Neural cell (in vitro differentiated cells): Measurements from ENCODE around the gene RCHY1. TPM values are rescaled to one million over a fixed set of nuclear protein-coding genes. Genes with fewer than 3 reads are reported as not detected.

Experiments used
- H2AFZ ChIP-seq: fragments of 200-600, 300-800 bp; sonication (generic), shearing (Covaris generic); 2 replicates; pipeline ENCODE4 v1.6.0; 2014; ENCODE audit warnings: low read depth, mild to moderate bottlenecking, antibody characterized with exemption, low read length, moderate library complexity
- H3F3A ChIP-seq: fragments of 200-600 bp; shearing (Covaris generic); 2 replicates; pipeline ENCODE4 v1.6.1; 2016; ENCODE audit warnings: mild to moderate bottlenecking, moderate library complexity, mixed read lengths, antibody characterized with exemption, low read length; ENCODE audit not compliant: insufficient read depth, poor library complexity, severe bottlenecking
- H3K27ac ChIP-seq: fragments of 200-600, 300-800 bp; sonication (generic), shearing (Covaris generic); 2 replicates; pipeline ENCODE4 v1.5.1; 2014; ENCODE audit warnings: mild to moderate bottlenecking, low read length, moderate library complexity
- H3K27me3 ChIP-seq: fragments of 300-800, 200-600 bp; sonication (generic), shearing (Covaris generic); 2 replicates; pipeline ENCODE4 v1.6.0; 2014; ENCODE audit warnings: mild to moderate bottlenecking, low read depth, low read length, moderate library complexity; ENCODE audit not compliant: insufficient read depth
- H3K36me3 ChIP-seq: fragments of 300-800, 200-600 bp; sonication (generic), shearing (Covaris generic); 2 replicates; pipeline ENCODE4 v1.5.1; 2014; ENCODE audit warnings: mild to moderate bottlenecking, antibody characterized with exemption, low read length, moderate library complexity; ENCODE audit not compliant: insufficient read depth
- H3K4me2 ChIP-seq: fragments of 300-800, 200-600 bp; sonication (generic), shearing (Covaris generic); 2 replicates; pipeline ENCODE4 v1.6.0; 2014; ENCODE audit warnings: mild to moderate bottlenecking, low read length
- H3K4me3 ChIP-seq: fragments of 300-800, 200-600 bp; sonication (generic), shearing (Covaris generic); 2 replicates; pipeline ENCODE4 v1.5.1; 2014; ENCODE audit warnings: mild to moderate bottlenecking, low read length, moderate library complexity
- H3K79me2 ChIP-seq: fragments of 200-600 bp; shearing (Covaris generic); replicated peaks from 2 replicates; pipeline ENCODE4 v1.6.0; 2014; ENCODE audit warnings: mild to moderate bottlenecking, low read length, moderate library complexity; ENCODE audit not compliant: insufficient read depth
- H3K9ac ChIP-seq: fragments of 300-800, 200-600 bp; sonication (generic), shearing (Covaris generic); 2 replicates; pipeline ENCODE4 v1.6.1; 2016; ENCODE audit warnings: mild to moderate bottlenecking, low read length, mixed read lengths
- H3K9me2 ChIP-seq: fragments of 200-600 bp; shearing (Covaris generic); 2 replicates; pipeline ENCODE4 v1.6.1; 2016; ENCODE audit warnings: mild to moderate bottlenecking, low read length, mixed read lengths; ENCODE audit not compliant: insufficient read depth
- H3K9me3 ChIP-seq: fragments of 200-600, 300-800 bp; sonication (generic), shearing (Covaris generic); 2 replicates; pipeline ENCODE4 v1.6.1; 2016; ENCODE audit warnings: mild to moderate bottlenecking, mixed run types, low read length, moderate library complexity, mixed read lengths
- H4K20me1 ChIP-seq: fragments of 200-600 bp; shearing (Covaris generic); 2 replicates; pipeline ENCODE4 v1.6.1; 2016; ENCODE audit warnings: mild to moderate bottlenecking, mixed run types; ENCODE audit not compliant: insufficient read depth
- EP300 ChIP-seq: fragments of 450-650 bp; conservative IDR thresholded peaks from 2 replicates; pipeline ENCODE4 v1.6.1; 2014; ENCODE audit warnings: antibody characterized with exemption, mild to moderate bottlenecking, moderate library complexity; ENCODE audit not compliant: poor library complexity, severe bottlenecking
- EZH2 ChIP-seq: fragments of 200-600, 300-800 bp; shearing (Covaris generic), sonication (generic); IDR thresholded peaks from 2 replicates; pipeline ENCODE4 v1.6.1; 2014; ENCODE audit warnings: antibody characterized with exemption, low read length, borderline replicate concordance, mild to moderate bottlenecking; ENCODE audit not compliant: insufficient read depth, poor library complexity, severe bottlenecking
- MXI1 ChIP-seq: fragments of 450-650 bp; conservative IDR thresholded peaks from 2 replicates; pipeline ENCODE4 v1.6.1; 2014; ENCODE audit warnings: antibody characterized with exemption, mild to moderate bottlenecking; ENCODE audit not compliant: poor library complexity, severe bottlenecking
- POLR2AphosphoS5 ChIP-seq: IDR thresholded peaks from 2 replicates; pipeline ENCODE4 v1.6.1; 2012
- RAD21 ChIP-seq: fragments of 450-650 bp; conservative IDR thresholded peaks from 2 replicates; pipeline ENCODE4 v1.6.1; 2014; ENCODE audit warnings: antibody characterized with exemption, mild to moderate bottlenecking, moderate library complexity
- REST ChIP-seq: IDR thresholded peaks from 2 replicates; pipeline ENCODE4 v1.6.1; 2012; ENCODE audit warnings: borderline replicate concordance
- SMC3 ChIP-seq: fragments of 450-650 bp; conservative IDR thresholded peaks from 2 replicates; pipeline ENCODE4 v1.6.1; 2014; ENCODE audit warnings: antibody characterized with exemption, mild to moderate bottlenecking, moderate library complexity; ENCODE audit not compliant: poor library complexity
- TAF1 ChIP-seq: IDR thresholded peaks from 2 replicates; pipeline ENCODE4 v1.6.1; 2012; ENCODE audit warnings: low read depth
- polyA plus RNA-seq: library from polyadenylated mRNA; depleted of rRNA; stranded (reverse); fragments of >200 nt; gene quantifications from 2 replicates; pipeline ENCODE4 v1.2.3, GENCODE V29; 2014
- TF ChIP-seq, protein P1 (sequence below): fragments of 450-650 bp; IDR thresholded peaks from 2 replicates; pipeline ENCODE4 v1.5.1; 2014; ENCODE audit warnings: antibody characterized with exemption, mild to moderate bottlenecking, moderate library complexity; ENCODE audit not compliant: poor library complexity, severe bottlenecking

RCHY1 gene
- polyA plus RNA-seq, 1 donor from 2014 or later, result 70.6 TPM

GRCh38 chr4:75502671-75503070, 11.5 kb downstream of the RCHY1 start:
- H3K36me3 ChIP-seq, result peaks cover 11% of the 10 kb centered on the region
- TF ChIP-seq SMC3, result no peak
- TF ChIP-seq EP300, result no peak
- TF ChIP-seq RAD21, result no peak
- TF ChIP-seq EZH2, result no peak
- TF ChIP-seq TAF1, result no peak
- TF ChIP-seq, protein P1, sequence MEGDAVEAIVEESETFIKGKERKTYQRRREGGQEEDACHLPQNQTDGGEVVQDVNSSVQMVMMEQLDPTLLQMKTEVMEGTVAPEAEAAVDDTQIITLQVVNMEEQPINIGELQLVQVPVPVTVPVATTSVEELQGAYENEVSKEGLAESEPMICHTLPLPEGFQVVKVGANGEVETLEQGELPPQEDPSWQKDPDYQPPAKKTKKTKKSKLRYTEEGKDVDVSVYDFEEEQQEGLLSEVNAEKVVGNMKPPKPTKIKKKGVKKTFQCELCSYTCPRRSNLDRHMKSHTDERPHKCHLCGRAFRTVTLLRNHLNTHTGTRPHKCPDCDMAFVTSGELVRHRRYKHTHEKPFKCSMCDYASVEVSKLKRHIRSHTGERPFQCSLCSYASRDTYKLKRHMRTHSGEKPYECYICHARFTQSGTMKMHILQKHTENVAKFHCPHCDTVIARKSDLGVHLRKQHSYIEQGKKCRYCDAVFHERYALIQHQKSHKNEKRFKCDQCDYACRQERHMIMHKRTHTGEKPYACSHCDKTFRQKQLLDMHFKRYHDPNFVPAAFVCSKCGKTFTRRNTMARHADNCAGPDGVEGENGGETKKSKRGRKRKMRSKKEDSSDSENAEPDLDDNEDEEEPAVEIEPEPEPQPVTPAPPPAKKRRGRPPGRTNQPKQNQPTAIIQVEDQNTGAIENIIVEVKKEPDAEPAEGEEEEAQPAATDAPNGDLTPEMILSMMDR, result no peak
- no peak for TF ChIP-seq POLR2AphosphoS5
- TF ChIP-seq REST, result no peak
- no peak for TF ChIP-seq MXI1
- no peaks in the 10 kb centered on the region for H4K20me1 ChIP-seq
- H3K4me3 ChIP-seq, result no peak overlapping the region
- H2AFZ ChIP-seq, result no peak overlapping the region
- peaks cover 7% of the 10 kb centered on the region for H3K79me2 ChIP-seq
- no peak overlapping the region for H3K9ac ChIP-seq
- H3K27ac ChIP-seq, result no peak overlapping the region
- no peaks in the 10 kb centered on the region for H3K27me3 ChIP-seq
- no peaks in the 10 kb centered on the region for H3F3A ChIP-seq
- H3K9me2 ChIP-seq, result no peaks in the 10 kb centered on the region
- no peaks in the 10 kb centered on the region for H3K9me3 ChIP-seq
- H3K4me2 ChIP-seq, result no peak overlapping the region

GRCh38 chr4:75499900-75500299, 14.3 kb downstream of the RCHY1 start:
- Histone ChIP-seq H3K27ac (no peak overlapping the region), H3K9me2 (no peaks in the 10 kb centered on the region), H3K27me3 (no peaks in the 10 kb centered on the region), H3K79me2 (no peaks in the 10 kb centered on the region), H3K4me3 (no peak overlapping the region), H3K36me3 (peaks cover 11% of the 10 kb centered on the region), H4K20me1 (no peaks in the 10 kb centered on the region), H3K9ac (no peak overlapping the region), H3F3A (no peaks in the 10 kb centered on the region), H3K9me3 (no peaks in the 10 kb centered on the region), H3K4me2 (no peak overlapping the region), H2AFZ (no peak overlapping the region)
- no peak for TF ChIP-seq RAD21

- H3K9me2 ChIP-seq, result no peaks in the 10 kb centered on the region
- no peaks in the 10 kb centered on the region for H4K20me1 ChIP-seq
- H3K4me2 ChIP-seq, result no peak overlapping the region
- no peak overlapping the region for H2AFZ ChIP-seq
- no peak overlapping the region for H3K9ac ChIP-seq
- no peaks in the 10 kb centered on the region for H3F3A ChIP-seq
- no peaks in the 10 kb centered on the region for H3K79me2 ChIP-seq
- TF ChIP-seq TAF1, result no peak
- TF ChIP-seq MXI1, result no peak
- H3K27ac ChIP-seq, result no peak overlapping the region
- H3K36me3 ChIP-seq, result peaks cover 6% of the 10 kb centered on the region
- H3K27me3 ChIP-seq, result no peaks in the 10 kb centered on the region
- H3K9me3 ChIP-seq, result no peaks in the 10 kb centered on the region
- H3K4me3 ChIP-seq, result no peak overlapping the region
These were observed 16.2 kb downstream of the RCHY1 start for GRCh38 chr4:75498041-75498440.
